HG03354 (cell line): ENCODE measurements around the gene ANKFY1.

ENCODE experiments used
- ATAC-seq: cut with Tn5 transposase; IDR thresholded peaks from one replicate; pipeline ENCODE4 v1.9.1; 2021; ENCODE audit warnings: mild to moderate bottlenecking; ENCODE audit not compliant: unreplicated experiment, poor library complexity, severe bottlenecking

The ANKFY1 gene

GRCh38 chr17:4188076-4188475 is 75.7 kb downstream of the ANKFY1 start:
- no peak for ATAC-seq

DNA sequence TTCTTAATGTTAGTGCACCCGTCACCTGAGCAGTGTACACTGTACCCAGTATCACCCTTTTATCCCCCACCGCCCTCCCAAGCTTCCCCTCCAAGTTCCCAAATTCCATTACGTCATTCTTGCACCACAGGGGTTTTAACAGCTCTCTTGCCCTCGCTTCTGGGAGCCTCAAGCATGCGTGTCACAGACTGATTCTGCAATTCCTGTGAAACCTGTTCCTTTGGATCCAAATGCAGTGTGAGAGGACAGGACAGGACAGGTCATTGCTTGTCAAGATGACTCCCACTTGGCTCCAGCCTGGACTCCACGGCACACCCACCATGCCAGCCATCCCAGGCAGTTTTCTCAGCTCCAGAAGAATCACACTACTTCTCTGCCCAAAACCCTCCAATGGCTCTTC is 76.7 kb downstream of the ANKFY1 start:
- ATAC-seq, result no peak

DNA sequence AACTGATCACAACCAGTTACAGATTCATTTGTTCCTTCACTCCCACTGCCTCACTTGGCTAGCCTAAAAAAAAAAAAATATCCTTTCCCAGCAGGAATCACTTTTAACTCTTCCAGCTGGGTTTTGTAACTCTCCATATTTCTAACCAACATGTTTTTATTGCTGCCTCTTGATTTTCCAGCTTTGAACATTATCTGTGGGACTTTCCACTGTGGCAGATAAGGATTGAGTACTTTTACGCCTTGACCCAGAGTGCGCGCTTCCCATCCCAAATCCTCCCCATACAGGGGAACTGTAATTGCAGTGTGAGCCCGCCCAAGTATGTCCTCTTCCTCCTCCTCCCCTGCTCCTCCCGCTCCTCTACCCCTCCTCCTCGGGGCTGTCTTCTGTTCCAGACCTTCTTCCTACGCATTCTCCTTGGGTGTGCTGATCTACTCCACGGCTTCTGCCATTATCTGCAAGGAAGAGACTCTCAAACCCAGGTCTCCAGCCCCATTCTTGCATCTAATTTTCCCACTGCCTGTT is 77.4 kb downstream of the ANKFY1 start:
- no peak for ATAC-seq

- no peak for ATAC-seq
Measured at GRCh38 chr17:4185656-4186055, 78.1 kb downstream of the ANKFY1 start.

GRCh38 chr17:4184811-4185210 is 79.0 kb downstream of the ANKFY1 start:
- no peak for ATAC-seq

- ATAC-seq, result no peak
Measured at GRCh38 chr17:4182043-4182442, 81.7 kb downstream of the ANKFY1 start.

DNA sequence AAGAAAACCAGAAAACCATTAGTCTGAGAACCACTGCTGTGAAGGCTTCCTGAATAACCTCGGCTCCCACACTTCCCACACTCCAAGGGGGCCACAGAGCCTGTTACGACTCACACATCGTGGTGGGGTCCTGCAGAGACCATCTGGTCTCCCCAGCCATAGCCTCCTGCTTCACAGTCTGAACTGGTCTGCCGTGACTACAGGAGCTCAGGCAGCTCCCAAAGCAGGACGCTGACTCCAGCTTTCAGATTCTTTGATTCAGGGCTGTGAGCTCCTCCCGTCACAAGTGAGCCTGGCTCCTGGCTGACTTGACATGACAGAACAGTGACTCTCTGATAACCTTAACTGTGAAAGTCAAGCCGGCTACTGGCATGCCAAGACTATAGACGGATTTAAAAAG is 83.0 kb downstream of the ANKFY1 start:
- no peak for ATAC-seq

DNA sequence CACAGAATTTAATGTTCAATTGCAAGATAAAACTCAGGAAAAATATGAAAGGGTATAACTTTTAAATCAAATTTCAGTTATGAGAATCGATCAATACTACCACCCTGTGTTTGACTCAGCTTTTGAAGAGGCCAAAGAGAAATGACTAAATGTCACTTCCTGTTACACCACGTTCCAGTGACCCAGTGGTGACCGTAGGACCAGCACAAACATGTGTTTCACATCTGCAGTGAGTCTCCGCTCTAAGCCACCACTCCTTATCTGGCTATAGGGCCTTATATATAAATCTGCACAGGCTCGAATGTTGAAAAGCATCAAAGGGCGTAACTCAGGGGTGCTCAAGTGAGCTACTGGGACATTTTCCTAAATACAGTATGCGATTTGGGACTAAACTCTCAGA is 84.7 kb downstream of the ANKFY1 start:
- ATAC-seq, result no peak

DNA sequence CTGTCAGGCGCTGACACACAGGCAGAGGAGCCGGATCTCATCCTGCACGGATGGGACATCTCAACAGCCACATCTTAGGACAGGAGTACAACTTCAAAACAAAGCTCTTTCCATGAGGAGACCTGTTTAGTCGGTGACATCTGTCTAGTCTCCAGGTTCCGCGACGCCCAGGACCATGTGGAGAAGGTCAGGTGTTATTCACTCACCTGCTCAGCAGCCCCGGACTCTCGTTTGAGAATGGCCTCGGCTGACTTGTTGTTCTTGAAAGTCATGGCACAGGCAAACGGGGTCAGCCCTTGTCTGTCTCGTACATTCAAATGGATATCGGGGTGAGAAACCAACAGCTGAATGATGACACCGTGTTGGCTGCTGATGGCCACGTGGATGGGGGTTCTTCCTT is 85.1 kb downstream of the ANKFY1 start:
- ATAC-seq, result no peak

DNA sequence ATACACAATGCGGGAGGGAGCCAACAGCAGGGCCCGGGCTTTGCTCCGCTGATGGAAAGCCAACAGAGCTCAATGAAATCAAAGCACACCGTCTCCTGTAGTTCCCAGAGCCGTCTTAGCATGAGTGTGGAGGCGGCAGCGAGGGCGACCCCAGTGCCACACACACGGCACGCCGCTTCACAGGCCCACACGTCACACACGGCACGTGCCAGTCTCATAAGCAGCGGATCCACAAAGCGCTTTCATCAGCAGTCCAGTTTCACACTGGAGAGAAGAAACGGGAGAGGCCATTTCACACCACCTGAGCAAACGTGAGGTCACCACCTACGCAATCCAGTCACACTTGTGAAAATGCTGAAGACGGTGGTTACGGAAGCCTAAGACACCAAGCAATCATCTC is 86.0 kb downstream of the ANKFY1 start:
- no peak for ATAC-seq

- no peak for ATAC-seq
Measured at GRCh38 chr17:4176808-4177472, 86.8 kb downstream of the ANKFY1 start.

DNA sequence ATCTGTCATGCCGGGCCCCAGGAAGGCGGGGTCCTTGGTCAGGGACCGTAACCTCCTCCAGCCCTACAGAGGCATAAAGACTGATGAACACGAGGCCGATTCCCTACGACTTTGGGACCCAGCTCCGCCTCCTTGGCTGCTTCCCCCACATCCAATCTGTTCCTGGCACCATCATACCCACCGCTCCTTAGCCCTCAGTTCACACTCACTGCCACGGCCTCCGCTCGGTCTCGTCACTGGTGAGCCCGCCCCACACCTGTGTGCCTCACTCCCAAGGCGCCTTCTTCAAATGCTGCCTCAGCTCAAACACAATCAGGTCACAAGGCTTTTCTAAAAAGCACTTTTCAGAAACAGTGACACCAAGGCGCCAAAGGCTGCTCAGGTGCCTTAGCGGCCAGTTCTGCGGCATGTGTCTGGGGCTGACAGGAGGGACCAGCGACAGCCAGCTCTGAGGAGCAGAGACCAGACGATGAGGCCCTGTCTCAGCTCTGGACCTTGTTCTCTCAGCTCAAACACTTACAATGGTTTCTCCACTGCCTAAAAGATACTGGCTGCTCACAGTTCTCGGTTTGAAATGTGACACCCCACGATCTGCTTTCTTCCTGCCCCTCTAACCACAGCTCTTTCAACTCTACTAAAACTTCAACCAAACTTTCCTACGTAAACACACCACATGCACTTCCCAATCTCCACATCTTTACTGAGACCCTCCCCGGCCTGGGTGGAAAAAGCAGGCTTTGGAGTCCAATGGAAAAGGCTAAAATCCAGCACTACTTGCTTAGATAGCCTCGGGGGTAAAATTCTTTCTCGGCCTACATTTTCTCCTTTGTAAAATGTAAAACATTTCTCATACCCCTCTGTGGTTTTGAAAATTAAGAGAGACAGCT is 87.6 kb downstream of the ANKFY1 start:
- ATAC-seq, result no peak

DNA sequence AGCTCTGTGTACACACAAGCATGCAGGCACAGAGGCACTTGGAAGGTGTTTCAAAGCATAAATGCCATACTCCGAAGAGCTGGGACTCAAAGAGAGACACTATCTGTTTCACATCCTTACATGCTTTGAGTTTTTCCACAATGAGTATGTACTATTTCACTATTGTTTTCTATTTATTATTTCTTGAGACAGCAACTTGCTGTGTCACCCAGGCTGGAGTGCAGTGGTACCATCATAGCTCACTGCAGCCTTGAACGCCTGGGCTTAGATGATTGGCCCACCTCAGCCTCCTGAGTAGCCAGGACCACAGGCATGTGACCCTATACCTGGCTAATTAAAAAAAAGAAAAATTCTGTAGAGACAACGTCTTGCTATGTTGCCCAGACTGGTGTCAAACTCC is 89.2 kb downstream of the ANKFY1 start:
- no peak for ATAC-seq

- ATAC-seq, result no peak
Measured at GRCh38 chr17:4173781-4174180, 90.0 kb downstream of the ANKFY1 start.

DNA sequence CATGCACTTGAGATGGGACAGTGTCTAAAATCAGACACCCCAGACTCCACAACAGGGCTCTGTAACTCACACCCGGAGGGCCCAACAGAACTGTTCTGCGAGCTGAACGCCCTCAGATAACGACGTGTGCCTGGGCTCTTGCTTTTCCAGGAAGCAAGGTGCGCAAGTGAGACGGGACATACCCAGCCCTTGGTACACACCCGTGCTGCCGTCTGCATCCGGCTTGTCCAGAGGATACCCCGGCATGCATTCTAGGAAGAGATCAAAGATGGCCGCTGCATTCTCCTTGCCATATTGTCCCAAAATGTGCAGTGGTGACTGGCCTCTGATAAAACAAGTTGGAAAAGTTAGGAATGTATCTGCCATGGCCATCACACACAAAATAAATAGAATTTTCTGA is 91.4 kb downstream of the ANKFY1 start:
- ATAC-seq, result no peak

DNA sequence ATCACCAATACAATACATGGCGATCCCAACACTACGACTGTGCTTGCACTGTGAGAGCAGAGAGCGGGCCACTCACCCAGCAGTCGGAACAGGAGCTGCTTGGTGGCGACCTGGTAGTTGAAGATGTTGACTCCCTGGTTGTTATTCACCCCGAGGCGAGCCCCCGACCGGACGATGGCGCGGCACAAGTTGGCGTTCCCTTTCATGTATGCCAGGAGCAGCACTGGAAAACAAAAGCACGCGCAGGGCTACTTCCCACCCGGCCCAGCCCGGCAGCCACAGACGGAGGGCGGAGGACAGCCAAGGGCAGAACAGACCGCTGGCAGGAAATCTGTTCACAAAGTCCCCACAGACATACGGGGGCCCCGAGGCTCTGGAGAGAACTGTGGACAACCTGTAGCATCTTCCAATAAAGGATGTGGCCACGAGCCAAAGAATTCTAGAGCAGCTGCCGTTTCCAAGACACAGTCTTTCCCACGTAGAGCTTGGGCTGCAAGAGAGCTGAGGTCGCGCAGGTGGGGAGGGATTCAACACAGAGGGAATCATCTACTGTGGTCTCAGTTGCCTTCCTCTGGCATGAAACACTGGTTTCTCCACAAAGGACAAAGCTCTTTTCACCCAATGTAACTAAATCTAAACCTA is 93.0 kb downstream of the ANKFY1 start:
- ATAC-seq, result no peak

GRCh38 chr17:4167786-4168185 is 96.0 kb downstream of the ANKFY1 start:
- no peak for ATAC-seq

DNA sequence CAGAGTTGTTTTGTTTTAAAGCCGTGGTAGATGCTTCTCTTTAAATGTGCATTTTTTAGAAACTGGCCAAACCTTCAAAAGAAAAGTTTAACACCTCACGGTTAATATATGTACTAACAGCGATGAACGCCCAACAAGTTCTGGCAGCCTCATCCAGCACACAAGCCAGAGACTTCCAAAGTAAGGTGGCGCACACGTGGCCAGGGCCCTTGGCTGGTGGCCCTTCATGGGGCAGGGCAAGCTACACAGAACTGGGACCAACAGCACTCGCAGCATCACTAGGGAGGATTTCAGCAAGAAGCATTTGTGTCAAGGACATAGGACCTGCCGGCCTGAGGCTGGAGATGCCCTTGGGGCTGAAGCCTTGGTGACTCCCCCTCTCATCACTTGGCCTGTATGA is 97.4 kb downstream of the ANKFY1 start:
- ATAC-seq, result no peak

DNA sequence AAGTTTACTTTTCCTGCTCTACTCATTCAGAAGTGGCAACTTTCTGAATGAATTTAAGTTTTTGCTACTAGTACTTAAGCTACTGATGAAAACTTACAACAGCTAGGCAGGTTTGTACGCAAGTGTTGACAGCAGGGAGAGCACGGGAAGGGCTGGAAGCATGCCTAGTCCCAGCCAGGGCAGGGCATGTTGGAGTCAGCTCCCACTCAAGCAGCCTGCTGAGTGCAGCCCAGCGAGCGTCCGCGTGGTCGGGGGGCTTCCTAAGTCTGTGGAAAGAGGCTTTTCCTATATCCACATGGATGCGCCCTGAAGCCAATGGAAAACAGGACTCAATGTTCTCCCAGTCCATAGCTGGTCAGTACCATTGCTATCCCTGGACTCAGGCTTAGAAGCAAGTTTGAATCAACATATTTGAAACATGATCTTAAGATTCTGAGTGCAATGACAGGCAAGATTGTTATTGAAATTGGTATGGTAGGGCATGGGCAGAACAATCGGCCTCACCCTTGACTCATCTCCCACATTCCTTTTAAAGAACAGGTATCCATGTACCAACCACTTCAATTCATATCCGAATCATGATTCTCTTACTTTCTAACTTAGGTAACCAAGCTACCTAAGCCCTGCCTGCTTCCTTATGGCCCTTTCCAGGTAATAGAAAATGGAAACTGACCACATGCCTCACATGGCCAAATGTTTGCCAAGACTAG is 98.3 kb downstream of the ANKFY1 start:
- ATAC-seq, result no peak

- ATAC-seq, result no peak
Measured at GRCh38 chr17:4163951-4164350, 99.8 kb downstream of the ANKFY1 start.
